Measurements from ENCODE around the gene PHLPP1. TPM values are rescaled to one million over a fixed set of nuclear protein-coding genes. Genes with fewer than 3 reads are reported as not detected.

PHLPP1 gene
- total RNA-seq, 2 donors from 2014 or later = 8.6 to 20.8 TPM

DNA sequence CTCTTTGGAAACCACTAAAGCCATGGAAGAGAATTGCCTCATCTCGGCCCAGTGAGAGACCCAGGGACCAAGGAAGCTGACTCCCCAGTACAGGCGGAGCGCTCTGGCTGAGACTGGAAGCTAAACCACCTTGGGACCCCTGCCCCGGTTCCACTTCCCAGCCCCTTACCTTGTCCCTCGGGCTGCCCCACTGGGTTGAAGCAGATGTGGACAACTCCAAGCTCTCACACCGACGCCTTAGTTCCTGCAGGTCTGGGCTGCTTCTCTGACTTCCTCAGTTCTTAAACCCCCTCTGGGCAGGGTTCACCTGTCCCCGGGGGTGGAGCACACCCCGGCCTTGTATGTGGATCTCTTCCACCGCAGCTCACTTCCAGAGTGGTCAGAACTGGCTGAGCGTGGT, 266.2 kb downstream of the PHLPP1 start:
- no peaks in the 10 kb centered on the region for H3K9me3 ChIP-seq
- no peak for DNase-seq
- H3K27ac ChIP-seq = no peak overlapping the region
- no peak overlapping the region for H3K4me3 ChIP-seq
- TF ChIP-seq, protein P1, sequence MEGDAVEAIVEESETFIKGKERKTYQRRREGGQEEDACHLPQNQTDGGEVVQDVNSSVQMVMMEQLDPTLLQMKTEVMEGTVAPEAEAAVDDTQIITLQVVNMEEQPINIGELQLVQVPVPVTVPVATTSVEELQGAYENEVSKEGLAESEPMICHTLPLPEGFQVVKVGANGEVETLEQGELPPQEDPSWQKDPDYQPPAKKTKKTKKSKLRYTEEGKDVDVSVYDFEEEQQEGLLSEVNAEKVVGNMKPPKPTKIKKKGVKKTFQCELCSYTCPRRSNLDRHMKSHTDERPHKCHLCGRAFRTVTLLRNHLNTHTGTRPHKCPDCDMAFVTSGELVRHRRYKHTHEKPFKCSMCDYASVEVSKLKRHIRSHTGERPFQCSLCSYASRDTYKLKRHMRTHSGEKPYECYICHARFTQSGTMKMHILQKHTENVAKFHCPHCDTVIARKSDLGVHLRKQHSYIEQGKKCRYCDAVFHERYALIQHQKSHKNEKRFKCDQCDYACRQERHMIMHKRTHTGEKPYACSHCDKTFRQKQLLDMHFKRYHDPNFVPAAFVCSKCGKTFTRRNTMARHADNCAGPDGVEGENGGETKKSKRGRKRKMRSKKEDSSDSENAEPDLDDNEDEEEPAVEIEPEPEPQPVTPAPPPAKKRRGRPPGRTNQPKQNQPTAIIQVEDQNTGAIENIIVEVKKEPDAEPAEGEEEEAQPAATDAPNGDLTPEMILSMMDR (IDR thresholded peaks at IDR 0.05) = no peak
- TF ChIP-seq POLR2A (IDR thresholded peaks at IDR 0.05) = no peak
- no peaks in the 10 kb centered on the region for H3K36me3 ChIP-seq (replicated peaks in 1 of 2; ENCODE audit: insufficient read depth in 1 of 2, low read depth in 2 of 2)
- peaks cover 5% of the 10 kb centered on the region for H3K4me1 ChIP-seq
- no peak for ATAC-seq
- H3K27me3 ChIP-seq = no peaks in the 10 kb centered on the region
- intact Hi-C loops (cut with DNase I) = no loop called here
- 84 to 88% methylated on average over 11 of the region's 11 CpGs for WGBS, 2 donors

DNA sequence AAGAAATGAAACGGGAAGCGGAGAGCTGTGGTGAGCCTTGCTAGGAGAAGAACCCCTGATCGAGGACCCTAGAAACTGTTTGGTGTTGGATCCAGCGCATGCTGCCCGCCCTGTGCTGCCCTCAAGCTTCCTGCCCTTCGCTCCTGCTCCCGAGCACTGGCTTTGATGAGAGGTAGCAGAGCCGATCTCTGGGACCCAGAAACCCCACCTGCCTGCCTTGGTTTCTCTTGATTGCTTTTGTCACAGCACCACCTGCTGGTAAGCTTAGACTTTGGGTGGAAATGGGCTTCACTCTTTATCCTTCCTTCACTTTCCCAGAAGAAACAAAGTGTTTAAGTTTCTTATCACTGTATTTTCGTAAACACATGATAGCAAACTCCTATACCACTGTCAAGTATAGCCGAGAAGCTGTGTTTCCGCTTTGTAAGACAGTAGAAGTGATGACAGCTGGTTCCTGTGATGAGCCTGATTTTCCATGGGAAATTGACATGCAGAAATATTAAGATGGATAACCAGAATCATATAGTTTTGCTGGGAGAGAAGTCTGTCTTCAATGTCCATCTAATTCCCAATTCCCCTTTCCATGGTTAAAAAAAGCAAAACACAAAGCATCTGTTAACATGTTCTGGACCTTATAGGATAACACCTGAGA, 267.4 kb downstream of the PHLPP1 start:
- 17 to 22% methylated on average over 11 of the region's 11 CpGs for WGBS, 2 donors
- no peak overlapping the region for H3K27ac ChIP-seq
- intact Hi-C loops (cut with DNase I) = no loop called here
- no peak for TF ChIP-seq POLR2A (IDR thresholded peaks at IDR 0.05)
- TF ChIP-seq, protein P1 (IDR thresholded peaks at IDR 0.05) = peak; percentile 43 to 85 (median 74)
- H3K36me3 ChIP-seq (replicated peaks in 1 of 2; ENCODE audit: insufficient read depth in 1 of 2, low read depth in 2 of 2) = no peaks in the 10 kb centered on the region
- H3K4me1 ChIP-seq = peaks cover 5% of the 10 kb centered on the region
- H3K4me3 ChIP-seq = no peak overlapping the region
- no peaks in the 10 kb centered on the region for H3K27me3 ChIP-seq
- DNase-seq = peak; percentile 59 to 69 (median 64)
- ATAC-seq = peak; percentile 78
- no peaks in the 10 kb centered on the region for H3K9me3 ChIP-seq

DNA sequence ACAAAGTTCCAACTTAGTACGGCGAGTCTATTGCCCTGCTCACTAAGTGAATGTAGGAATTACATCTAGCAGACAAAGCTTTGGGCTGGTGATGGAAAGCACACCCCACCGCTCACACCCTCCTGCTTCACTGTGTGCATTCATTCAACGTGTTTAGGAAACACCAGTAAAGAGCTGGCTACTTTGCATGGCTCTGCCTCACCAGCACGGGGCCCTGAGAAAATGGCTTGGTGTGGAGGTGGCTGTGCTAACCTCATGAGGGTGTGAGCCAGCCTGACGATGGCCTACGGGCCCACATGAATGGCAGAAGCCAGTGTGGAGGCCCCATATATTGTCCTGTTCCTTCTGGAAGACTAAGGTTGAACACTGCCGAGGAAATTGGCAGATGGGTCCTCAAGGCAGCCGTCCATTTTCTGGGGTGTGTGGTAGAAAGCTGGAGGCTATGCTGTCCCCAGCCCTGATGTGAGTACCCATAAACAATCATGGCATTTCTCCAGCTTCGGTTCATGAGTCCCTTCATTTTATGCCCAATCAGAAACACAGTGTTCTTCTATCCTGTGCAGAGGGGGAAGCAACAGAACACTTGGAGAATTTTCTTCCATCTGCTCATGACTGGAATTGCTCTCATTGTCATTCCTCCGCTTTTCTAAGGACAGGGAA, 269.4 kb downstream of the PHLPP1 start:
- ATAC-seq (no peak), DNase-seq (no peak)
- no peak for TF ChIP-seq POLR2A (IDR thresholded peaks at IDR 0.05)
- TF ChIP-seq, protein P1 (IDR thresholded peaks at IDR 0.05) = no peak
- WGBS, 2 donors = 82 to 92% methylated on average over 11 of the region's 11 CpGs
- Histone ChIP-seq H3K4me1 (peaks cover 5% of the 10 kb centered on the region), H3K36me3 (replicated peaks in 1 of 2; ENCODE audit: insufficient read depth in 1 of 2, low read depth in 2 of 2) (no peaks in the 10 kb centered on the region), H3K27ac (no peak overlapping the region), H3K27me3 (no peaks in the 10 kb centered on the region), H3K9me3 (no peaks in the 10 kb centered on the region), H3K4me3 (no peak overlapping the region)
- intact Hi-C loops (cut with DNase I) = no loop called here

DNA sequence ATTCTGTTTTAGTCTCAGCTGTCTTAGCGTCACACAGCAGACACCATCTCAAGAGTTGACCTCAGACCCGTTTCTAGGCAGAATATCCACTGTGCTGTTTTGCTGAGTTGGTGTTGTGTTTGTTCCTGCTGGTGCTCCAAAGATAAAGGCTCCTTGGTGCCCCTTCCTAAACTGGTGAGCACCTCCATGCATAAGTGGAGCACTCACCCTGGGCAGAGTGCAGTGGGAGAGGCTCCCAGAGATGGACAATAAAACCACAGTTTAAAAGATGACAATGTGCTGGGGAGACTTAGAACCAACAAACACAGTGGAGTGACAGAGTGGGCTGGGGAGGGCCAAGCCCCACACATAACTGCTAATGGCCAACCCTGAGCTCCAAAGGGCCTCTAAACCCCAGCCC, 271.1 kb downstream of the PHLPP1 start:
- Histone ChIP-seq H3K9me3 (no peaks in the 10 kb centered on the region), H3K36me3 (replicated peaks in 1 of 2; ENCODE audit: insufficient read depth in 1 of 2, low read depth in 2 of 2) (no peaks in the 10 kb centered on the region), H3K27ac (no peak overlapping the region), H3K27me3 (no peaks in the 10 kb centered on the region), H3K4me1 (peaks cover 5% of the 10 kb centered on the region), H3K4me3 (no peak overlapping the region)
- intact Hi-C loops (cut with DNase I) = no loop called here
- ATAC-seq = no peak
- WGBS, 2 donors = 59 to 61% methylated on average over 2 of the region's 2 CpGs
- TF ChIP-seq POLR2A (IDR thresholded peaks at IDR 0.05) = no peak
- TF ChIP-seq, protein P1 (IDR thresholded peaks at IDR 0.05) = no peak
- DNase-seq = no peak
